ENCODE measurements around the gene HES2.
"Not testable (repeated sequence)": the region's sequence is repeated elsewhere in the genome, so short reads cannot be mapped to it uniquely, and the experiment has no call there.

DNA sequence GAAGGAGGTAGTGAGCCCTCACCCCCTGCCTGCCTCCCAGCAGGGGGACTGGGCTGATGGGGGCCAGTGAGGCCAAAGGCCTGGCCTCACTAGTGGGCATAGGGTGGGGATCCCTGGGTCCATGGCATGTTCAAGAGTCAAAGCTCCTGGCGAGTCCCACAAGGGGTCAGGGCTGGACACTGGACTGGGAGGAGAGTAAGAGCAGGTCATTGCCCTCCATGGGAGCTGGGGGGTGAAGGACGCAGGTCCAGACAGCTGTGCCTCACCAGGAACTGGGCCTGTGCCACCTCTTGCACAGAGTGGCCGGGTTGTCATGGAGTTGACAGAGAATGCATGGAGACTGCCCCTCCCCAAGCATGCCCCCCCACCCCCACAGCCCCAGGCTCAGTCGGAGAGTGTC, 26.2 kb upstream of the HES2 start:
- not testable (repeated sequence) for TF ChIP-seq POLR2A (IDR thresholded peaks at IDR 0.05)
- TF ChIP-seq, protein P1, sequence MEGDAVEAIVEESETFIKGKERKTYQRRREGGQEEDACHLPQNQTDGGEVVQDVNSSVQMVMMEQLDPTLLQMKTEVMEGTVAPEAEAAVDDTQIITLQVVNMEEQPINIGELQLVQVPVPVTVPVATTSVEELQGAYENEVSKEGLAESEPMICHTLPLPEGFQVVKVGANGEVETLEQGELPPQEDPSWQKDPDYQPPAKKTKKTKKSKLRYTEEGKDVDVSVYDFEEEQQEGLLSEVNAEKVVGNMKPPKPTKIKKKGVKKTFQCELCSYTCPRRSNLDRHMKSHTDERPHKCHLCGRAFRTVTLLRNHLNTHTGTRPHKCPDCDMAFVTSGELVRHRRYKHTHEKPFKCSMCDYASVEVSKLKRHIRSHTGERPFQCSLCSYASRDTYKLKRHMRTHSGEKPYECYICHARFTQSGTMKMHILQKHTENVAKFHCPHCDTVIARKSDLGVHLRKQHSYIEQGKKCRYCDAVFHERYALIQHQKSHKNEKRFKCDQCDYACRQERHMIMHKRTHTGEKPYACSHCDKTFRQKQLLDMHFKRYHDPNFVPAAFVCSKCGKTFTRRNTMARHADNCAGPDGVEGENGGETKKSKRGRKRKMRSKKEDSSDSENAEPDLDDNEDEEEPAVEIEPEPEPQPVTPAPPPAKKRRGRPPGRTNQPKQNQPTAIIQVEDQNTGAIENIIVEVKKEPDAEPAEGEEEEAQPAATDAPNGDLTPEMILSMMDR (IDR thresholded peaks at IDR 0.05) = not testable (repeated sequence)

Data from heart left ventricle (tissue), 13 donors.